K562 (cell line): ENCODE results near the gene ENC1. TPM values are rescaled to one million over a fixed set of nuclear protein-coding genes. Genes with fewer than 3 reads are reported as not detected.

ENCODE experiments used
- ATAC-seq: fragments of 200-7000 bp; cut with Tn5 transposase; 3 replicates; pipeline ENCODE4 v1.9.1; 2020; ENCODE audit warnings: moderate library complexity
- BruUV-seq: library from RNA; stranded (reverse); fragments of 400-500 nt; replicated peaks from 2 replicates; lab custom pipeline; 2021; lab: Mats Ljungman, UMichigan
- CTCF ChIA-PET: fragments of 300-600 bp; formaldehyde crosslinking; extraction: SDS; loops from one replicate; lab custom pipeline; 2021; ENCODE audit warnings: low intra/inter-chr PET ratio; lab: Yijun Ruan, JAX
- POLR2A ChIA-PET: fragments of 300-600, 350-650 bp; sonication (Branson Sonifier 250); formaldehyde crosslinking; extraction: SDS; loops from one replicate; lab custom pipeline; 2021; ENCODE audit warnings: antibody characterized with exemption, inconsistent platforms; lab: Yijun Ruan, JAX
- DNase-seq, 4 experiments: peaks; one replicate each; pipeline versions ENCODE4 v3.0.0 to v3.0.0-alpha.2; 2011 to 2018; ENCODE audit warnings: low spot score in 3 of 4, mixed read lengths in 3 of 4; ENCODE audit errors: extremely low read depth in 1 of 4
- FAIRE-seq: peaks from 2 replicates; lab custom pipeline; 2011; peaks lifted over from hg19 to GRCh38; lab: Jason Lieb, UNC
- H2AFZ ChIP-seq: 2 replicates; pipeline ENCODE4 v1.6.0; 2011; ENCODE audit warnings: low read depth, low read length, control low read depth, inconsistent platforms
- H3K27ac ChIP-seq: fragments of 200-600 bp; 3 replicates; pipeline ENCODE4 v1.8.0; 2011; ENCODE audit warnings: low read depth, mild to moderate bottlenecking, control low read depth, inconsistent platforms, low read length, moderate library complexity, mixed read lengths; ENCODE audit errors: extremely low read depth
- H3K27me3 ChIP-seq, 2 experiments: fragments of 300-600 bp in 1 of 2; 2 replicates in 1 of 2; 3 replicates in 1 of 2; pipeline versions ENCODE4 v1.6.0 to v1.8.0; 2011; ENCODE audit warnings: inconsistent platforms in 2 of 2, low read length in 2 of 2, mild to moderate bottlenecking in 1 of 2, mixed read lengths in 1 of 2, moderate library complexity in 1 of 2; ENCODE audit not compliant: control insufficient read depth in 2 of 2, insufficient read depth in 2 of 2
- H3K36me3 ChIP-seq: fragments of 300-600 bp; 3 replicates; pipeline ENCODE4 v1.8.0; 2011; ENCODE audit warnings: mild to moderate bottlenecking, low read length, inconsistent platforms; ENCODE audit not compliant: control insufficient read depth, insufficient read depth
- H3K4me1 ChIP-seq, 2 experiments: fragments of 200-600 bp in 1 of 2; replicated peaks in 1 of 2; 2 replicates in 1 of 2; 3 replicates in 1 of 2; pipeline versions ENCODE4 v1.5.1 to v1.8.0; 2011; ENCODE audit warnings: inconsistent platforms in 2 of 2, low read length in 2 of 2, mild to moderate bottlenecking in 1 of 2, mixed read lengths in 1 of 2, moderate library complexity in 1 of 2; ENCODE audit not compliant: control insufficient read depth in 2 of 2, insufficient read depth in 2 of 2
- H3K4me2 ChIP-seq: 2 replicates; pipeline ENCODE4 v1.6.1; 2011; ENCODE audit warnings: low read length, control low read depth, inconsistent platforms, mixed read lengths; ENCODE audit not compliant: insufficient read depth
- H3K4me3 ChIP-seq: fragments of 200-600 bp; sonication (generic), shearing (Covaris generic); 2 replicates; pipeline ENCODE4 v1.5.1; 2016; ENCODE audit warnings: control low read depth, inconsistent platforms
- H3K79me2 ChIP-seq: fragments of 200-600 bp; 3 replicates; pipeline ENCODE4 v1.8.0; 2011; ENCODE audit warnings: low read length, inconsistent platforms; ENCODE audit not compliant: control insufficient read depth, insufficient read depth
- H3K9ac ChIP-seq, 2 experiments: 2 replicates each; pipeline versions ENCODE4 v1.6.0 to v1.6.1; 2011; ENCODE audit warnings: low read depth in 2 of 2, low read length in 2 of 2, control low read depth in 1 of 2, inconsistent platforms in 1 of 2, mild to moderate bottlenecking in 1 of 2, mixed read lengths in 1 of 2; ENCODE audit not compliant: insufficient read depth in 1 of 2
- H3K9me1 ChIP-seq: one replicate; pipeline ENCODE4 v1.6.0; 2011; ENCODE audit warnings: inconsistent platforms, mild to moderate bottlenecking, low read length, moderate library complexity; ENCODE audit not compliant: control insufficient read depth, insufficient read depth
- H3K9me3 ChIP-seq: replicated peaks from 2 replicates; pipeline ENCODE4 v1.5.1; 2011; ENCODE audit warnings: low read depth, low read length, inconsistent platforms; ENCODE audit not compliant: control insufficient read depth, insufficient read depth
- H4K20me1 ChIP-seq: replicated peaks from 2 replicates; pipeline ENCODE4 v1.6.1; 2011; ENCODE audit warnings: low read length, inconsistent platforms, mixed read lengths; ENCODE audit not compliant: control insufficient read depth, insufficient read depth
- ARNT ChIP-seq, 2 experiments: fragments of 450-650 bp; IDR thresholded peaks; 2 replicates each; pipeline ENCODE4 v1.6.1; 2016; ENCODE audit warnings: mild to moderate bottlenecking in 1 of 2
- CBX5 ChIP-seq: IDR thresholded peaks from 2 replicates; pipeline ENCODE4 v1.6.1; 2014; ENCODE audit warnings: low read depth, borderline replicate concordance
- FOXJ3 ChIP-seq: sonication (generic); formaldehyde crosslinking; IDR thresholded peaks from 2 replicates; pipeline ENCODE4 v1.4.0; 2020; ENCODE audit warnings: mild to moderate bottlenecking, missing genetic modification reagents
- HDAC8 ChIP-seq: fragments of 450-650 bp; IDR thresholded peaks from 2 replicates; pipeline ENCODE4 v1.6.1; 2016; ENCODE audit warnings: mild to moderate bottlenecking, missing genetic modification characterization, moderate library complexity, missing compliant biosample characterization
- ILF3 ChIP-seq: fragments of 450-650 bp; IDR thresholded peaks from 2 replicates; pipeline ENCODE4 v1.6.1; 2018; ENCODE audit warnings: antibody characterized with exemption, mild to moderate bottlenecking, moderate library complexity, borderline replicate concordance
- MTA2 ChIP-seq: fragments of 450-650 bp; IDR thresholded peaks from 2 replicates; pipeline ENCODE4 v1.6.1; 2016; ENCODE audit warnings: low read depth
- PRPF4 ChIP-seq: fragments of 200-400 bp; formaldehyde crosslinking; IDR thresholded peaks from one replicate; pipeline ENCODE4 v1.6.1; 2017; ENCODE audit warnings: low read length, low read depth, mild to moderate bottlenecking; ENCODE audit not compliant: insufficient read depth, poor library complexity, severe bottlenecking
- SAFB ChIP-seq: fragments of 200-400 bp; formaldehyde crosslinking; IDR thresholded peaks from 2 replicates; pipeline ENCODE4 v1.6.1; 2017; ENCODE audit warnings: low read depth, low read length, borderline replicate concordance
- SMARCC2 ChIP-seq: fragments of 450-650 bp; IDR thresholded peaks from 2 replicates; pipeline ENCODE4 v1.6.1; 2017; ENCODE audit warnings: antibody characterized with exemption, moderate library complexity, mild to moderate bottlenecking, low read depth
- ZBTB1 ChIP-seq: sonication (generic); formaldehyde crosslinking; IDR thresholded peaks from 2 replicates; pipeline ENCODE4 v1.8.1; 2023; ENCODE audit warnings: missing genetic modification reagents, low read depth, mild to moderate bottlenecking, borderline replicate concordance
- ZFP30 ChIP-seq: fragments of 250-450 bp; sonication (Bioruptor Pico); IDR thresholded peaks from 2 replicates; pipeline ENCODE4 v1.8.0; 2022; ENCODE audit warnings: moderate library complexity, mild to moderate bottlenecking, inconsistent platforms, borderline replicate concordance
- WGBS: fragments of 100-300 bp; shearing (Covaris generic); methylation state at CpG from one replicate; pipeline ENCODE4 v1.1.6; 2016; ENCODE audit warnings: low coverage, mixed read lengths; ENCODE audit not compliant: insufficient coverage; ENCODE audit errors: missing lambda C conversion rate; 5-methylcytosine and 5-hydroxymethylcytosine counted together
- in situ Hi-C: fragments of 300-500 bp; cut with MboI; formaldehyde crosslinking; loops from 4 replicates; pipeline ENCODE4 v1.15.0; 2018; ENCODE audit warnings: inconsistent platforms, mixed read lengths
- intact Hi-C: fragments of 100-400 bp; cut with micrococcal nuclease; formaldehyde crosslinking; loops from 2 replicates; pipeline ENCODE4 v1.14.2; 2022
- polyA plus RNA-seq, 8 experiments: library from polyadenylated mRNA; depleted of rRNA in 4 of 8; stranded (reverse) in 5 of 8; unstranded in 3 of 8; fragments of >200 nt; fragmentation: Nextera tagmentation in 2 of 8; fragmentation: Illumina TruSeq in 1 of 8; extraction: Ambion mirVana in 2 of 8; extraction: Trizol in 1 of 8; gene quantifications; 2 replicates each; pipeline versions ENCODE4 v1.2.1 to v1.2.3, GENCODE V29; 2011 to 2014; ENCODE audit warnings: inconsistent platforms in 1 of 8, missing spikeins in 1 of 8
- total RNA-seq, 7 experiments: library from RNA; depleted of rRNA in 6 of 7; stranded (reverse); fragments of >200 nt in 6 of 7; fragmentation: Illumina TruSeq in 2 of 7; extraction: Trizol in 2 of 7; gene quantifications; 2 replicates each; pipeline versions ENCODE4 v1.2.1 to v1.2.3, GENCODE V29; 2011 to 2021; ENCODE audit warnings: low replicate concordance in 1 of 7
- TF ChIP-seq, protein P1 (sequence below), 2 experiments: fragments of 250-450 bp in 1 of 2; fragments of 450-650 bp in 1 of 2; sonication (Bioruptor Pico) in 1 of 2; IDR thresholded peaks; 2 replicates each; pipeline versions ENCODE4 v1.6.1 to v1.8.0; 2016 to 2021; ENCODE audit warnings: mild to moderate bottlenecking in 2 of 2, moderate library complexity in 2 of 2, missing compliant biosample characterization in 1 of 2, missing genetic modification characterization in 1 of 2
- TF ChIP-seq, protein P2 (sequence below): fragments of 200-800 bp; sonication (Bioruptor generic); IDR thresholded peaks from 2 replicates; pipeline ENCODE4 v1.6.1; 2016; ENCODE audit warnings: missing genetic modification characterization, missing compliant biosample characterization

Gene ENC1
- total and polyA plus RNA-seq, 9 of the 15 experiments (the other 6 are each of a cell fraction or from before 2014, with no cell fraction given), result 0.17 to 3.2 (median 0.97) TPM

DNA sequence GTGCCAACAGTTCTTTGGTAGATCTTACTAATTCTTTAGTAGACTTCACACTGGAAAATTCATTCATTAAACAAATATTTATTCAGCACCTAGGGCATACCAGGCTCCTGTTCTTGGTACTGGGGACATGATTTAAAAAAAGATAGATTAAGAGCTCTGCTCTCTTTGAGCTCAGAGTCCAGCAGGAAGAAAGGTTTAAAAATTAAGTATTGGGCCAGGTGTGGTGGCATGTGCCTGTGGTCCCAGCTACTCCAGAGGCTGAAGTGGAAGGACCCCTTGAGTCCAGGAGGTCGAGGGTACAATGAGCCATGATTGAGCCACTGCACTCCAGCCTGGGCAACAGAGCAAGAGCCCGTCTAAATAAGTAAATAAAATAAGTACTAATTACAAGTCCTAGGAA lies 41.4 kb downstream of the ENC1 start (continued):
- no peak for TF ChIP-seq ARNT (IDR thresholded peaks at IDR 0.05)
- no peak for TF ChIP-seq HDAC8 (tag)
- TF ChIP-seq SAFB, result no peak
- TF ChIP-seq MTA2, result no peak
- no peak for TF ChIP-seq CBX5
- TF ChIP-seq PRPF4, result no peak
- no peak for TF ChIP-seq ZFP30 (CRISPR knock-in tag)

DNA sequence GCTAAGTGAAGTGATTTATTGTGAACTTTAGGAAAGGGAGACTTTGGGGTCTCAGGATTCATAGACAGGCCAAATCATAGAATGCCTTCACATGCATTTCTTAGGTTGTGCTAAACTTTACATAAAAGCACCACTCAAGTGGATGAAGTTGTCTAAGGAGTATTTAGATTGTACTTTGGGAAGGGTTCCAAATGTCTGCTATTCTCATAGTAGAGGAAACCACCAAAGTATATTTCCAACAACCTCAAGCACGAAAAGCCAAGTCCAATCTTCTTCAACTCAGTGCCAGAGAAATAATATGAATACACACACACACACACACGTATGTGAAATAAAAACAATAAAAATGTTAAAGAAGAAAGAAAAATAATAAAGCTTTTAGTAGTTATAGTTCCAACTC lies 41.8 kb downstream of the ENC1 start:
- WGBS, result 29% methylated on average over 2 of the region's 2 CpGs

More for the DNA sequence above, 41.8 kb downstream of the ENC1 start:
- Histone ChIP-seq H3K4me3 (no peak overlapping the region), H3K9me1 (no peaks in the 10 kb centered on the region), H3K79me2 (no peaks in the 10 kb centered on the region), H3K27me3 (no peaks in the 10 kb centered on the region), H3K27ac (no peak overlapping the region), H4K20me1 (no peaks in the 10 kb centered on the region), H2AFZ (no peak overlapping the region), H3K9ac (no peak overlapping the region), H3K4me1 (peaks cover 0 to 15% of the 10 kb centered on the region in 2 experiments; a peak in 3 of 5 replicates), H3K4me2 (no peak overlapping the region), H3K9me3 (no peaks in the 10 kb centered on the region), H3K36me3 (no peaks in the 10 kb centered on the region)
- no TSS peak for BruUV-seq
- ATAC-seq (no peak), FAIRE-seq (no peak), DNase-seq (no peak)
- POLR2A ChIA-PET, result no interaction called here
- TF ChIP-seq ILF3 (no peak), FOXJ3 (no peak), SMARCC2 (no peak), ZBTB1 (CRISPR knock-in tag) (no peak)
- TF ChIP-seq, protein P1, sequence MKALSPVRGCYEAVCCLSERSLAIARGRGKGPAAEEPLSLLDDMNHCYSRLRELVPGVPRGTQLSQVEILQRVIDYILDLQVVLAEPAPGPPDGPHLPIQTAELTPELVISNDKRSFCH (CRISPR knock-in tag; IDR thresholded peaks at IDR 0.05), result no peak
- TF ChIP-seq, protein P1 (tag; IDR thresholded peaks at IDR 0.05), result no peak
- TF ChIP-seq, protein P2, sequence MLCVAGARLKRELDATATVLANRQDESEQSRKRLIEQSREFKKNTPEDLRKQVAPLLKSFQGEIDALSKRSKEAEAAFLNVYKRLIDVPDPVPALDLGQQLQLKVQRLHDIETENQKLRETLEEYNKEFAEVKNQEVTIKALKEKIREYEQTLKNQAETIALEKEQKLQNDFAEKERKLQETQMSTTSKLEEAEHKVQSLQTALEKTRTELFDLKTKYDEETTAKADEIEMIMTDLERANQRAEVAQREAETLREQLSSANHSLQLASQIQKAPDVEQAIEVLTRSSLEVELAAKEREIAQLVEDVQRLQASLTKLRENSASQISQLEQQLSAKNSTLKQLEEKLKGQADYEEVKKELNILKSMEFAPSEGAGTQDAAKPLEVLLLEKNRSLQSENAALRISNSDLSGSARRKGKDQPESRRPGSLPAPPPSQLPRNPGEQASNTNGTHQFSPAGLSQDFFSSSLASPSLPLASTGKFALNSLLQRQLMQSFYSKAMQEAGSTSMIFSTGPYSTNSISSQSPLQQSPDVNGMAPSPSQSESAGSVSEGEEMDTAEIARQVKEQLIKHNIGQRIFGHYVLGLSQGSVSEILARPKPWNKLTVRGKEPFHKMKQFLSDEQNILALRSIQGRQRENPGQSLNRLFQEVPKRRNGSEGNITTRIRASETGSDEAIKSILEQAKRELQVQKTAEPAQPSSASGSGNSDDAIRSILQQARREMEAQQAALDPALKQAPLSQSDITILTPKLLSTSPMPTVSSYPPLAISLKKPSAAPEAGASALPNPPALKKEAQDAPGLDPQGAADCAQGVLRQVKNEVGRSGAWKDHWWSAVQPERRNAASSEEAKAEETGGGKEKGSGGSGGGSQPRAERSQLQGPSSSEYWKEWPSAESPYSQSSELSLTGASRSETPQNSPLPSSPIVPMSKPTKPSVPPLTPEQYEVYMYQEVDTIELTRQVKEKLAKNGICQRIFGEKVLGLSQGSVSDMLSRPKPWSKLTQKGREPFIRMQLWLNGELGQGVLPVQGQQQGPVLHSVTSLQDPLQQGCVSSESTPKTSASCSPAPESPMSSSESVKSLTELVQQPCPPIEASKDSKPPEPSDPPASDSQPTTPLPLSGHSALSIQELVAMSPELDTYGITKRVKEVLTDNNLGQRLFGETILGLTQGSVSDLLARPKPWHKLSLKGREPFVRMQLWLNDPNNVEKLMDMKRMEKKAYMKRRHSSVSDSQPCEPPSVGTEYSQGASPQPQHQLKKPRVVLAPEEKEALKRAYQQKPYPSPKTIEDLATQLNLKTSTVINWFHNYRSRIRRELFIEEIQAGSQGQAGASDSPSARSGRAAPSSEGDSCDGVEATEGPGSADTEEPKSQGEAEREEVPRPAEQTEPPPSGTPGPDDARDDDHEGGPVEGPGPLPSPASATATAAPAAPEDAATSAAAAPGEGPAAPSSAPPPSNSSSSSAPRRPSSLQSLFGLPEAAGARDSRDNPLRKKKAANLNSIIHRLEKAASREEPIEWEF (CRISPR knock-in tag), result no peak
- intact Hi-C loops, result no loop called here
- CTCF ChIA-PET, result no interaction called here
- in situ Hi-C loops, result no loop called here
